CD14-positive monocyte (primary cell): ENCODE measurements around the gene FGGY. TPM values are rescaled to one million over a fixed set of nuclear protein-coding genes. Genes with fewer than 3 reads are reported as not detected.

Experiments used
- DNase-seq, 3 donors: peaks; one replicate each; pipeline ENCODE4 v3.0.0-alpha.2; 2011 to 2022
- H2AFZ ChIP-seq: 2 replicates; pipeline ENCODE4 v1.6.0; 2012; ENCODE audit warnings: mild to moderate bottlenecking, low read depth, low read length, inconsistent platforms; ENCODE audit not compliant: insufficient read depth, poor library complexity, severe bottlenecking
- H3K27ac ChIP-seq, 2 donors: 1 replicate in 1 of 2; 2 replicates in 1 of 2; pipeline ENCODE4 v1.5.1; 2012 to 2013; ENCODE audit warnings: low read length in 2 of 2, control low read depth in 1 of 2, inconsistent platforms in 1 of 2, low read depth in 1 of 2, mild to moderate bottlenecking in 1 of 2
- H3K27me3 ChIP-seq, 2 donors: one replicate each; pipeline versions ENCODE4 v1.6.0 to v1.6.1; 2011 to 2013; ENCODE audit warnings: low read length in 2 of 2; ENCODE audit not compliant: control insufficient read depth in 2 of 2, insufficient read depth in 2 of 2
- H3K36me3 ChIP-seq, 2 donors: replicated peaks in 1 of 2; 1 replicate in 1 of 2; 2 replicates in 1 of 2; pipeline versions ENCODE4 v1.5.1 to v1.6.1; 2012 to 2013; ENCODE audit warnings: low read length in 2 of 2, control low read depth in 1 of 2, inconsistent platforms in 1 of 2, mild to moderate bottlenecking in 1 of 2; ENCODE audit not compliant: insufficient read depth in 2 of 2, control insufficient read depth in 1 of 2
- H3K4me1 ChIP-seq, 2 donors: 1 replicate in 1 of 2; 2 replicates in 1 of 2; pipeline versions ENCODE4 v1.5.1 to v1.6.1; 2012 to 2013; ENCODE audit warnings: low read length in 2 of 2, control low read depth in 1 of 2, inconsistent platforms in 1 of 2, mild to moderate bottlenecking in 1 of 2, moderate library complexity in 1 of 2; ENCODE audit not compliant: insufficient read depth in 2 of 2, control insufficient read depth in 1 of 2
- H3K4me2 ChIP-seq: replicated peaks from 2 replicates; pipeline ENCODE3; 2012; ENCODE audit warnings: low read length, moderate library complexity, mild to moderate bottlenecking; ENCODE audit not compliant: poor library complexity, severe bottlenecking; ENCODE audit errors: extremely low read depth
- H3K4me3 ChIP-seq, 3 experiments: fragments of 200-600 bp in 1 of 3; sonication (generic) in 1 of 3; replicated peaks in 1 of 3; 1 replicate in 2 of 3; 2 replicates in 1 of 3; pipeline ENCODE4 v1.5.1; 2011 to 2013; ENCODE audit warnings: low read length in 3 of 3, mild to moderate bottlenecking in 3 of 3, control low read depth in 2 of 3, low read depth in 2 of 3, inconsistent platforms in 1 of 3, moderate library complexity in 1 of 3
- H3K79me2 ChIP-seq: 2 replicates; pipeline ENCODE4 v1.6.0; 2012; ENCODE audit warnings: mild to moderate bottlenecking, control low read depth, inconsistent platforms, low read length, moderate library complexity; ENCODE audit not compliant: insufficient read depth
- H3K9ac ChIP-seq: 2 replicates; pipeline ENCODE4 v1.6.0; 2017; ENCODE audit warnings: low read length, mild to moderate bottlenecking; ENCODE audit not compliant: insufficient read depth, poor library complexity, severe bottlenecking
- H3K9me3 ChIP-seq, 2 donors: replicated peaks in 1 of 2; 1 replicate in 1 of 2; 2 replicates in 1 of 2; pipeline versions ENCODE4 v1.5.1 to v1.6.1; 2012 to 2013; ENCODE audit warnings: low read length in 2 of 2, control low read depth in 1 of 2; ENCODE audit not compliant: control insufficient read depth in 1 of 2, insufficient read depth in 1 of 2
- H4K20me1 ChIP-seq: 2 replicates; pipeline ENCODE4 v1.6.0; 2012; ENCODE audit warnings: mild to moderate bottlenecking, low read length, control low read depth, moderate library complexity; ENCODE audit not compliant: insufficient read depth
- H3K27ac Mint-ChIP-seq, 7 donors: one replicate each; pipeline ENCODE4 v1.8.0; 2020; ENCODE audit warnings: mild to moderate bottlenecking in 7 of 7, mixed read lengths in 7 of 7, moderate library complexity in 6 of 7, inconsistent platforms in 2 of 7
- H3K27me3 Mint-ChIP-seq, 3 donors: one replicate each; pipeline ENCODE4 v1.8.0; 2021 to 2022; ENCODE audit warnings: low read depth in 3 of 3, mild to moderate bottlenecking in 3 of 3, mixed read lengths in 3 of 3, moderate library complexity in 3 of 3, inconsistent platforms in 1 of 3
- H3K36me3 Mint-ChIP-seq, 2 donors: one replicate each; pipeline ENCODE4 v1.8.0; 2020; ENCODE audit warnings: mixed read lengths in 2 of 2, inconsistent platforms in 1 of 2, mild to moderate bottlenecking in 1 of 2
- H3K4me1 Mint-ChIP-seq: one replicate; pipeline ENCODE4 v1.8.0; 2020; ENCODE audit warnings: mild to moderate bottlenecking, mixed read lengths
- H3K4me3 Mint-ChIP-seq, 2 donors: one replicate each; pipeline ENCODE4 v1.8.0; 2020; ENCODE audit warnings: mild to moderate bottlenecking in 2 of 2, mixed read lengths in 2 of 2, moderate library complexity in 1 of 2
- H3K9me3 Mint-ChIP-seq, 7 donors: one replicate each; pipeline ENCODE4 v1.8.0; 2020 to 2022; ENCODE audit warnings: mixed read lengths in 7 of 7, mild to moderate bottlenecking in 6 of 7, moderate library complexity in 6 of 7, inconsistent platforms in 2 of 7
- WGBS: methylation state at CpG from one replicate; pipeline ENCODE4 v1.1.5; 2013; ENCODE audit warnings: missing lambda C conversion rate; ENCODE audit not compliant: insufficient coverage; 5-methylcytosine and 5-hydroxymethylcytosine counted together
- intact Hi-C, 2 donors: fragments of 100-400 bp; cut with micrococcal nuclease; formaldehyde crosslinking; loops; one replicate each; pipeline versions ENCODE4 v1.15.0 to v1.15.1; 2023
- polyA plus RNA-seq, 3 donors: library from polyadenylated mRNA; depleted of rRNA in 1 of 3; unstranded in 2 of 3; stranded (reverse) in 1 of 3; fragments of 300-500 nt in 2 of 3; fragments of >200 nt in 1 of 3; fragmentation: Illumina TruSeq in 2 of 3; gene quantifications; 1 replicate in 2 of 3; 2 replicates in 1 of 3; pipeline ENCODE4 v1.2.3, GENCODE V29; 2012 to 2021
- TF ChIP-seq, protein P1 (sequence below): fragments of 200-600 bp; IDR thresholded peaks from one replicate; pipeline ENCODE4 v1.8.0; 2022; ENCODE audit warnings: antibody characterized with exemption, mild to moderate bottlenecking

The FGGY gene
- polyA plus RNA-seq, 3 donors, result 2.3 to 4.3 (median 2.9) TPM

GRCh38 chr1:59499273-59499942 lies 202.5 kb downstream of the FGGY start:
- Mint-ChIP-seq H3K9me3 (peaks cover 0 to 8% (median 0%) of the 10 kb centered on the region in 7 donors), H3K36me3 (peaks cover 0 to 2% of the 10 kb centered on the region in 2 donors), H3K4me3 (no peak overlapping the region), H3K27me3 (peaks cover 0 to 3% (median 0%) of the 10 kb centered on the region in 3 donors), H3K27ac (no peak overlapping the region), H3K4me1 (peaks cover 19% of the 10 kb centered on the region)
- 100% methylated on average over 1 of the region's 5 CpGs for WGBS
- no peak for DNase-seq
- Histone ChIP-seq H3K27me3 (no peaks in the 10 kb centered on the region), H3K36me3 (no peaks in the 10 kb centered on the region), H3K9ac (no peak overlapping the region), H3K79me2 (no peaks in the 10 kb centered on the region), H2AFZ (no peak overlapping the region), H3K27ac (no peak overlapping the region), H3K9me3 (no peaks in the 10 kb centered on the region), H3K4me2 (no peak overlapping the region), H4K20me1 (no peaks in the 10 kb centered on the region), H3K4me3 (no peak overlapping the region), H3K4me1 (peaks cover 6 to 18% of the 10 kb centered on the region in 2 donors)
- TF ChIP-seq, protein P1, sequence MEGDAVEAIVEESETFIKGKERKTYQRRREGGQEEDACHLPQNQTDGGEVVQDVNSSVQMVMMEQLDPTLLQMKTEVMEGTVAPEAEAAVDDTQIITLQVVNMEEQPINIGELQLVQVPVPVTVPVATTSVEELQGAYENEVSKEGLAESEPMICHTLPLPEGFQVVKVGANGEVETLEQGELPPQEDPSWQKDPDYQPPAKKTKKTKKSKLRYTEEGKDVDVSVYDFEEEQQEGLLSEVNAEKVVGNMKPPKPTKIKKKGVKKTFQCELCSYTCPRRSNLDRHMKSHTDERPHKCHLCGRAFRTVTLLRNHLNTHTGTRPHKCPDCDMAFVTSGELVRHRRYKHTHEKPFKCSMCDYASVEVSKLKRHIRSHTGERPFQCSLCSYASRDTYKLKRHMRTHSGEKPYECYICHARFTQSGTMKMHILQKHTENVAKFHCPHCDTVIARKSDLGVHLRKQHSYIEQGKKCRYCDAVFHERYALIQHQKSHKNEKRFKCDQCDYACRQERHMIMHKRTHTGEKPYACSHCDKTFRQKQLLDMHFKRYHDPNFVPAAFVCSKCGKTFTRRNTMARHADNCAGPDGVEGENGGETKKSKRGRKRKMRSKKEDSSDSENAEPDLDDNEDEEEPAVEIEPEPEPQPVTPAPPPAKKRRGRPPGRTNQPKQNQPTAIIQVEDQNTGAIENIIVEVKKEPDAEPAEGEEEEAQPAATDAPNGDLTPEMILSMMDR, result no peak
- intact Hi-C loops, result no loop called here

DNA sequence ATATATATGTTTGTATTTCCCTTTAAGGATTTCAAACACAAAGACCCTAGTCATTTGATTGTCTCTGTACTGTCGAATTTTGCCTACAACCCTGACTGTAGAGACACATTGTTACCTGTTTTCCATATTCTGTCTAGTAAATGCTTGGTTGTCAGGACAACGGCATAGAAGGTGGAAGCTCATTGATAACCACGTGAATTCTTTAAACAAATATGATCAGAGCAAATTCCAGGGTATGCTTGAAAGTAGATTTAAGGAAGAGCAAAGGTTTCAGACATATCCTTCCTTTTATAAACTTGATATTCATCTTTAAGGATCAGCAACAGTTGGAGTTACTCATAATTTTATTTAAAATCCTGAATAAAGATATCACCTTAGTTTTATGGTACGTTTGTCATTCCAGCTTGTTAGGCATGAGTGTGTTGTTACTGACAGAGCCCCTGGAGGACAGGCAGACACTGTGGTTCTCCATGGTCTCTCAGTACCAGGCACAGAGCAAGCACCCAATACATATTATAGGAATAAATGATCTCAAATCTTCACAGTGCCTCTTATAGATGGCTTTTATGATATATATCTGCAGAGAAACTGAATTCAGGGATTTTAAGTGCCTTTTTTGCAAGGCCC lies 203.2 kb downstream of the FGGY start:
- Histone ChIP-seq H3K4me2 (no peak overlapping the region), H3K79me2 (no peaks in the 10 kb centered on the region), H3K9me3 (no peaks in the 10 kb centered on the region), H3K4me1 (peaks cover 5 to 17% of the 10 kb centered on the region in 2 donors), H3K36me3 (no peaks in the 10 kb centered on the region), H4K20me1 (no peaks in the 10 kb centered on the region), H2AFZ (no peak overlapping the region), H3K27me3 (no peaks in the 10 kb centered on the region), H3K4me3 (no peak overlapping the region), H3K9ac (no peak overlapping the region), H3K27ac (no peak overlapping the region)
- Mint-ChIP-seq H3K9me3 (peaks cover 0 to 8% (median 0%) of the 10 kb centered on the region in 7 donors), H3K27me3 (peaks cover 0 to 3% (median 0%) of the 10 kb centered on the region in 3 donors), H3K36me3 (peaks cover 0 to 2% of the 10 kb centered on the region in 2 donors), H3K4me1 (peaks cover 18% of the 10 kb centered on the region), H3K27ac (peak overlapping the region in 2 of 7 donors; percentile 22 to 35), H3K4me3 (no peak overlapping the region)
- WGBS, result no CpG with 5 or more reads among the region's 4 CpGs
- TF ChIP-seq, protein P1, result no peak
- intact Hi-C loops, result loop anchor here in 1 of 2 donors (10.0 kb wide), 2 partner anchors 175 to 205 kb away; partner anchors contain the start of gene FGGY
- DNase-seq, result no peak
